Measurements from ENCODE around the gene TMEM107. TPM values are rescaled to one million over a fixed set of nuclear protein-coding genes. Genes with fewer than 3 reads are reported as not detected.

The TMEM107 gene
- total RNA-seq, 1 experiment from 2014 or later: 30.1 TPM

DNA sequence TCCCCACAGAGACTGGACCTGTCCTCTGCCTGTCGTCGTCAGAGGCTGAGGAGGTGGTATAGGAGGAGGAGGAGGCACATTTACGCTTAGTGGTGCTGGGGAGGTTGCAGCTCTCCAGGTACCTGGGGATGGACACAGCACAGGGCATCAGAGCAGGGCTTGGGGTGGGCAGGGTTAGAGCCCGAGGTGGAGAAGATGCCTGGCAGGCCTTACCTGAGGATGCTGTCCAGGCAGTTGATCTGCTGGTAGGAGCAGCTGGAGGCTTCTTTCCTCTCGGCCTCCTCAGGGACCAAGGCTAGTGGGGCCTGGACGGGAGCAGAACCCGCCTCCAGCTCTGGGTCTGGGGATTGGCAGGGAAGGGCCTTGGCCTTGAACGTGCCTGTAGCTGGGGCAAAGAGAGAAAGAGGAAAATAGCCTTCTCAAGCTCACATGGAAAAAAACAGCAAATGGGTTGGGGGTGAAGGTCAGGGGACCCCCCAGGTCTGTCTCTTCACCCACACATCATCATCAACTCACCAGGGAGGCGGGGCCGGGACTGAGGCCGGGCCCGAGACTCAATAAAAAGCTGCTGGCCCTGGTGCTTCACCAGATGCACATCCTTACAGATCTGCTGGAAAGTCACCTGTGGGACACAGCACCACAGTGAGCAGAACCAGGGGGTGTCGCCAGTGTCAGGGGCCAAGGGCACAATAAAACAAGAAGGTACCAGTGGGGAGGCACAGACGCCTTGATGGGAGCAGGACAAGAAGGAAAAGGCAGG, 29.6 kb downstream of the TMEM107 start:
- H3K9me3 ChIP-seq (ENCODE audit: control insufficient read depth in 1 of 2, insufficient read depth in 1 of 2, low read depth in 1 of 2, low read length in 2 of 2): no peaks in the 10 kb centered on the region
- TF ChIP-seq, protein P1, sequence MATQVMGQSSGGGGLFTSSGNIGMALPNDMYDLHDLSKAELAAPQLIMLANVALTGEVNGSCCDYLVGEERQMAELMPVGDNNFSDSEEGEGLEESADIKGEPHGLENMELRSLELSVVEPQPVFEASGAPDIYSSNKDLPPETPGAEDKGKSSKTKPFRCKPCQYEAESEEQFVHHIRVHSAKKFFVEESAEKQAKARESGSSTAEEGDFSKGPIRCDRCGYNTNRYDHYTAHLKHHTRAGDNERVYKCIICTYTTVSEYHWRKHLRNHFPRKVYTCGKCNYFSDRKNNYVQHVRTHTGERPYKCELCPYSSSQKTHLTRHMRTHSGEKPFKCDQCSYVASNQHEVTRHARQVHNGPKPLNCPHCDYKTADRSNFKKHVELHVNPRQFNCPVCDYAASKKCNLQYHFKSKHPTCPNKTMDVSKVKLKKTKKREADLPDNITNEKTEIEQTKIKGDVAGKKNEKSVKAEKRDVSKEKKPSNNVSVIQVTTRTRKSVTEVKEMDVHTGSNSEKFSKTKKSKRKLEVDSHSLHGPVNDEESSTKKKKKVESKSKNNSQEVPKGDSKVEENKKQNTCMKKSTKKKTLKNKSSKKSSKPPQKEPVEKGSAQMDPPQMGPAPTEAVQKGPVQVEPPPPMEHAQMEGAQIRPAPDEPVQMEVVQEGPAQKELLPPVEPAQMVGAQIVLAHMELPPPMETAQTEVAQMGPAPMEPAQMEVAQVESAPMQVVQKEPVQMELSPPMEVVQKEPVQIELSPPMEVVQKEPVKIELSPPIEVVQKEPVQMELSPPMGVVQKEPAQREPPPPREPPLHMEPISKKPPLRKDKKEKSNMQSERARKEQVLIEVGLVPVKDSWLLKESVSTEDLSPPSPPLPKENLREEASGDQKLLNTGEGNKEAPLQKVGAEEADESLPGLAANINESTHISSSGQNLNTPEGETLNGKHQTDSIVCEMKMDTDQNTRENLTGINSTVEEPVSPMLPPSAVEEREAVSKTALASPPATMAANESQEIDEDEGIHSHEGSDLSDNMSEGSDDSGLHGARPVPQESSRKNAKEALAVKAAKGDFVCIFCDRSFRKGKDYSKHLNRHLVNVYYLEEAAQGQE (IDR thresholded peaks at IDR 0.05; ENCODE audit: low read depth): no peak
- TF ChIP-seq CEBPB (IDR thresholded peaks at IDR 0.05; ENCODE audit: low read depth) (no peak), TCF7L2 (IDR thresholded peaks at IDR 0.05; ENCODE audit: borderline replicate concordance, extremely low read depth, insufficient read depth, insufficient read length) (no peak), ELF1 (IDR thresholded peaks at IDR 0.05; ENCODE audit: borderline replicate concordance, low read depth) (no peak), SIN3A (IDR thresholded peaks at IDR 0.05; ENCODE audit: low read depth) (no peak), POLR2AphosphoS5 (IDR thresholded peaks at IDR 0.05; ENCODE audit: low read depth, low read length) (no peak), EGR1 (IDR thresholded peaks at IDR 0.05; ENCODE audit: low read depth) (no peak), YY1 (IDR thresholded peaks at IDR 0.05; ENCODE audit: extremely low read depth, insufficient replicate concordance, low read depth, low read length) (no peak), ZBTB33 (IDR thresholded peaks at IDR 0.05; ENCODE audit: extremely low read depth, insufficient replicate concordance, low read length) (no peak), SRF (IDR thresholded peaks at IDR 0.05; ENCODE audit: low read depth) (no peak), MAX (IDR thresholded peaks at IDR 0.05) (no peak)
- TF ChIP-seq, protein P2, sequence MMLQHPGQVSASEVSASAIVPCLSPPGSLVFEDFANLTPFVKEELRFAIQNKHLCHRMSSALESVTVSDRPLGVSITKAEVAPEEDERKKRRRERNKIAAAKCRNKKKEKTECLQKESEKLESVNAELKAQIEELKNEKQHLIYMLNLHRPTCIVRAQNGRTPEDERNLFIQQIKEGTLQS (IDR thresholded peaks at IDR 0.05): no peak
- no peak overlapping the region for H3K9ac ChIP-seq (ENCODE audit: low read length)
- ATAC-seq (no peak), DNase-seq (ENCODE audit: low read depth, low spot score) (no peak)
- RAD21 ChIA-PET (ENCODE audit: low non-redundant PET in 1 of 2, low total read pairs in 2 of 2, uncharacterized antibody in 2 of 2, unreplicated experiment in 2 of 2): no interaction called here
- intact Hi-C loops (cut with micrococcal nuclease): no loop called here
- peaks cover 6 to 12% of the 10 kb centered on the region in 2 experiments for H3K4me1 ChIP-seq (ENCODE audit: control insufficient read depth in 1 of 2, insufficient read depth in 2 of 2, low read length in 2 of 2)
- CTCF ChIA-PET: no interaction called here
- no peaks in the 10 kb centered on the region for H3K9me2 ChIP-seq (ENCODE audit: insufficient read depth)
- H3K4me2 ChIP-seq (ENCODE audit: low read length): no peak overlapping the region
- no peaks in the 10 kb centered on the region for H3K27me3 ChIP-seq (ENCODE audit: insufficient read depth, low read length)
- peaks cover 46 to 71% of the 10 kb centered on the region in 2 experiments for H3K36me3 ChIP-seq (ENCODE audit: control insufficient read depth in 1 of 2, insufficient read depth in 2 of 2, low read length in 2 of 2)
- POLR2A ChIA-PET: interaction anchor here (1.0 kb wide), 1 partner anchor 7 kb away, joined by 3 read pairs; no protein-coding TSS in a partner anchor
- no TSS peak for BruUV-seq (replicated peaks)
- H3K79me2 ChIP-seq (ENCODE audit: insufficient read depth, low read length): peaks cover 19% of the 10 kb centered on the region
- H4K20me1 ChIP-seq (ENCODE audit: insufficient read depth): no peaks in the 10 kb centered on the region
- H2AFZ ChIP-seq (ENCODE audit: low read depth, low read length, poor library complexity, severe bottlenecking): no peak overlapping the region
- H3K4me3 ChIP-seq (replicated peaks in 1 of 2; ENCODE audit: low read depth in 1 of 2, low read length in 2 of 2): no peak overlapping the region
- no peak overlapping the region for H3K27ac ChIP-seq (ENCODE audit: low read depth, low read length)
